ENCODE measurements around the gene HOXB3. TPM values are rescaled to one million over a fixed set of nuclear protein-coding genes. Genes with fewer than 3 reads are reported as not detected.

The HOXB3 gene
- total RNA-seq, result 4.1 and 14.0 TPM in 2 replicates

DNA sequence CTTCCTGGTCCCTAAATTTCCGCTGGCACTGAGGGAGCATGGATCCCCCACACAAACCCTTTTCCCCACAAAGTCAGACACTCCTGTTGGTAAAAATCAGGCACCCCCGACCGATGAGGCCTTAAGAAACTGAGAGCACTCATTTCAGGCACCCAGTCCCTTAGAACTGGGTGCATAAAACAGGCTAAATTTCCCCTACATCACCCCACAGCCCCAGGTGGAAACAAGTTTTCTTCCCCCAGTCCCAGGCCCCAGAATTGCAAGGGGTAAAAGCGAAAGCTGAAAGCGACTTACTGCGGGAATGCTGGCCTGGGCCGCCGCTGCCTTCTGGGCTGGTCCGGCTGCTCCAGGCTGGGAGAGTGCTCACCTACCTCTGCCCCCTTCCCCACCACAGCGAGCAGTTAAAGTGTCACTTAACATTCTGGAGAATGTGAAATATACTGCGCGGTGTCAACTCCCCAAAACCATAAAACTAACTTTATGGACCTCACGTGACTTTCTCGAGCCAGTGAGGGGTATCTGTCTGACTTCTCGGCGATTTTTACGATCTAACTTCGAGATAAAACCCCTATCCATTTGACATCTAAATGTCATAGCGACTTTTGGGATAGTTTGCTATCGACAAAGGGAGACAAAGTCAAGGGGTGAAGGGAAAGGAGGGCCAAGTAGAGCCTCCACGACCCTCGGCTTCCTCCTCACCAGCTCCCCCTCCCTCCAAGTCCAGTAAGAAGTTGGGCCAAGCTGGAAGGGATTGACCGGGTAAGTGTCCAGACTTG lies at the start of gene HOXB3:
Gene HOXB3, minus strand, starts transcription at position 411 of the 776 bp plus-strand sequence. CDS start 37,767 bp downstream, outside the sequence.

DNA sequence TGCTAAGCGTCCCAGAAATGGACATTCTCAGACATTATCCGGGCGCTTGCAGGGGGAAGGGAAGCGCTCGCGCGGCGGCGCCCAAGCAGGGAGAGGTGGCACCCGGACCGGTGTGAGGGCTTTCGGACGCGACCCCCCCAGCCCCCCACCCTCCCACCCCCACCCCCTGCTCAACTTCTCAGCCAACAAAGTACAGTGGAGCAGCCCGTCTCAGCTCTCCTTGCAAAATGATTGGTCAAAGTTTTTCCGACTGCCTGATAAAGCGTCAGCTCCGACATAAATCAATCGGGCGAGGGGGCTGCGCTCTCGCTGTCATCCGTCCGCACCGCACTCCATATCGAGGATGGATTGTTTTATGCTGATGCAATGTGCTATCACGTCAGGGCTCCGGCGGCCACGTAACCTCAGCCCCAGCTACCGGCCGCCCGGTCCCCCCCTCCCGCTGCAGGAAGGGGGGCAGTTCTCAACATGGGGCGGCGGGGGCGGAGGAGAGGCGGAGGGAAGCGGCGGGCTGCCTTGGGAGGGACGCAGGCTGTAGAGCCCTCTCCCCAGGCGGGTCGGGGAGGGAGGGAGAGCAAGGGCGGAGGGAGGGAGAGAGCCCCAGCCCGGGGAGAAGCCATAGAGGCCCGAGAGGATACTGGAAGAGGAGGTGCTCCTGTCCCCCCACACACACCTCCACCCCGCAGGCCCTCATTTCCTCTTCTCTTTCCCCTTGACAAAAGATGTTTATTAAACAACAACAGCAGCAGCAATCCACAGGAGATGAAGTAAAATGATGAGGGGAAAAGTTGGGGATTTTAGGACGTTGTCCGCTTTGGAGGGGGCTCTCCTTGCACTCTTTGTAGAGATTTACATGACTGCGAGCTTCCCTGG lies 36.4 kb upstream of the HOXB3 start, which contains the start of gene HOXB9:
Gene HOXB9, minus strand, starts transcription at position 114 of the 873 bp plus-strand sequence. Its CDS starts 89 bp downstream, at position 25.

GRCh38 chr17:48615047-48615962 lies 25.3 kb upstream of the HOXB3 start, which contains the start of gene HOXB8:
TSS of gene HOXB8 (minus strand) at chr17:48615292. CDS start at chr17:48614704, 588 bp downstream.

GRCh38 chr17:48610282-48611211 lies 20.5 kb upstream of the HOXB3 start, which contains the start of gene HOXB7:
TSS of gene HOXB7 (minus strand) at chr17:48611017. CDS start at chr17:48610918, 99 bp downstream.

GRCh38 chr17:48604770-48605329 lies 14.8 kb upstream of the HOXB3 start, which contains the start of gene HOXB6:
TSS of gene HOXB6 (minus strand) at chr17:48604986. CDS start at chr17:48598150, 6,836 bp downstream.

GRCh38 chr17:48593126-48593829 lies 3.2 kb upstream of the HOXB3 start, which contains the start of gene HOXB5:
TSS of gene HOXB5 (minus strand) at chr17:48593779. CDS start at chr17:48593682, 97 bp downstream.

GRCh38 chr17:48577946-48578615 lies 12.0 kb downstream of the HOXB3 start, which contains the start of gene HOXB4:
TSS of gene HOXB4 (minus strand) at chr17:48578350. CDS start at chr17:48578319, 31 bp downstream.

DNA sequence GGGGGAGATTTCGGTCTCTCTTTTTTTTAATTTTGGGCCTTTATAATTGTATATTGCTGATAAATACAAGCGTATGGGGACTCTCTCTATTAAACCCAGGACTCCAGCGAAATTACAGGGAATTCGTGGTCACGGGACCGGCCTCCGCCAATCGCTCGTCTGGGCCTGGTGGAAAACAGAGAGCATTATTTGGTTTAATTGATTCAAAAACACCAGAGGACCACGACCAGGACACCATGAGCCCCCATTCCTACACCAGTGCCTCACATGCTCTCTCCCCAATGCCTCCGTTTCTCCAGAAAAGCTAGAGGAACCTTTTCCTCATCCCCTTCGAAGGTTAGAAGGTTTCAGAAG lies 45.0 kb downstream of the HOXB3 start, which contains the start of gene HOXB2:
Gene HOXB2, minus strand, starts transcription at position 88 of the 354 bp plus-strand sequence. CDS start 198 bp downstream, outside the sequence.

GRCh38 chr17:48530887-48531272 lies 59.2 kb downstream of the HOXB3 start, which contains the start of gene HOXB1:
TSS of gene HOXB1 (minus strand) at chr17:48531011. CDS start at chr17:48530904, 107 bp downstream.

Other genes with a start within 250 kb of the HOXB3 start
- gene SKAP1, start 160.0 kb downstream of the HOXB3 start, total RNA-seq, result not detected in 2 replicates
- gene HOXB1, start 59.2 kb downstream of the HOXB3 start, total RNA-seq, result not detected in 2 replicates
- 20.5 and 21.0 TPM in 2 replicates for gene HOXB2, start 45.1 kb downstream of the HOXB3 start, total RNA-seq
- gene HOXB4, start 11.9 kb downstream of the HOXB3 start, total RNA-seq, result 1.1 and 4.5 TPM in 2 replicates
- gene HOXB5, start 3.5 kb upstream of the HOXB3 start, total RNA-seq, result 0.12 and 0.43 TPM in 2 replicates
- 2.2 and 12.2 TPM in 2 replicates for gene HOXB6, start 14.7 kb upstream of the HOXB3 start, total RNA-seq
- 0.70 and 7.3 TPM in 2 replicates for gene HOXB7, start 20.8 kb upstream of the HOXB3 start, total RNA-seq
- 0.47 and 1.0 TPM in 2 replicates for gene HOXB8, start 25.1 kb upstream of the HOXB3 start, total RNA-seq
- 2.8 TPM in 1 of 2 replicates, not detected in the other for gene HOXB9, start 36.1 kb upstream of the HOXB3 start, total RNA-seq
- not detected in 2 replicates for gene PRAC1, start 132.3 kb upstream of the HOXB3 start, total RNA-seq
- not detected in 2 replicates for gene PRAC2, start 132.9 kb upstream of the HOXB3 start, total RNA-seq
- gene HOXB13, start 138.5 kb upstream of the HOXB3 start, total RNA-seq, result not detected in 2 replicates
- gene TTLL6, start 227.0 kb upstream of the HOXB3 start, total RNA-seq, result not detected in 2 replicates
- gene CALCOCO2, start 240.8 kb upstream of the HOXB3 start, total RNA-seq, result 58.7 and 67.0 TPM in 2 replicates